Measurements from ENCODE around the gene DDX4. TPM values are rescaled to one million over a fixed set of nuclear protein-coding genes. Genes with fewer than 3 reads are reported as not detected.

The DDX4 gene
- total RNA-seq, 1 experiment from 2014 or later: not detected

GRCh38 chr5:55714749-55715148 lies 23.1 kb upstream of the DDX4 start:
- intact Hi-C loops (cut with micrococcal nuclease): loop anchor here (5.0 kb wide), 2 partner anchors 208 to 488 kb away; no protein-coding TSS in a partner anchor
- no peaks in the 10 kb centered on the region for H3K27me3 ChIP-seq (ENCODE audit: insufficient read depth, low read length)
- H3K9ac ChIP-seq (ENCODE audit: low read length): no peak overlapping the region
- no peaks in the 10 kb centered on the region for H4K20me1 ChIP-seq (ENCODE audit: insufficient read depth)
- ChIA-PET RAD21 (ENCODE audit: low non-redundant PET in 1 of 2, low total read pairs in 2 of 2, uncharacterized antibody in 2 of 2, unreplicated experiment in 2 of 2) (no interaction called here), CTCF (no interaction called here), POLR2A (no interaction called here)
- no peaks in the 10 kb centered on the region for H3K79me2 ChIP-seq (ENCODE audit: insufficient read depth, low read length)
- H3K9me2 ChIP-seq (ENCODE audit: insufficient read depth): no peaks in the 10 kb centered on the region
- no peak overlapping the region for H3K4me2 ChIP-seq (ENCODE audit: low read length)
- DNase-seq (ENCODE audit: low read depth, low spot score): no peak
- no peak overlapping the region for H2AFZ ChIP-seq (ENCODE audit: low read depth, low read length, poor library complexity, severe bottlenecking)
- H3K4me1 ChIP-seq (ENCODE audit: control insufficient read depth in 1 of 2, insufficient read depth in 2 of 2, low read length in 2 of 2): peaks cover 6 to 14% of the 10 kb centered on the region in 2 experiments; a peak in 2 of 4 replicates
- H3K36me3 ChIP-seq (ENCODE audit: control insufficient read depth in 1 of 2, insufficient read depth in 2 of 2, low read length in 2 of 2): no peaks in the 10 kb centered on the region
- no peak for TF ChIP-seq SIN3A (IDR thresholded peaks at IDR 0.05; ENCODE audit: low read depth)
- TF ChIP-seq EZH2 (IDR thresholded peaks at IDR 0.05): no peak
- TF ChIP-seq FOSL1 (IDR thresholded peaks at IDR 0.05; ENCODE audit: low read depth): no peak
- TF ChIP-seq RAD21 (IDR thresholded peaks at IDR 0.05; ENCODE audit: low read depth): no peak
- TF ChIP-seq YY1 (IDR thresholded peaks at IDR 0.05; ENCODE audit: extremely low read depth, insufficient replicate concordance, low read depth, low read length): no peak
- no peak for TF ChIP-seq MAX (IDR thresholded peaks at IDR 0.05)
- TF ChIP-seq REST (IDR thresholded peaks at IDR 0.05; ENCODE audit: low read depth): no peak
- no peak for TF ChIP-seq ELF1 (IDR thresholded peaks at IDR 0.05; ENCODE audit: borderline replicate concordance, low read depth)
- TF ChIP-seq POLR2A (IDR thresholded peaks at IDR 0.05; ENCODE audit: borderline replicate concordance, extremely low read depth, insufficient read depth, insufficient read length): no peak
- TF ChIP-seq CTCF (IDR thresholded peaks at IDR 0.05 in 2 of 3, conservative IDR thresholded peaks at IDR 0.05 in 1 of 3; ENCODE audit: borderline replicate concordance in 1 of 3, insufficient read depth in 1 of 3, low read depth in 2 of 3, low read length in 2 of 3): no peak
- TF ChIP-seq CEBPB (IDR thresholded peaks at IDR 0.05; ENCODE audit: low read depth): no peak
- TF ChIP-seq TCF7L2 (IDR thresholded peaks at IDR 0.05; ENCODE audit: borderline replicate concordance, extremely low read depth, insufficient read depth, insufficient read length): no peak
- TF ChIP-seq ZNF274 (IDR thresholded peaks at IDR 0.05; ENCODE audit: low read depth, low read length): no peak
- TF ChIP-seq SRF (IDR thresholded peaks at IDR 0.05; ENCODE audit: low read depth): no peak
- TF ChIP-seq EGR1 (IDR thresholded peaks at IDR 0.05; ENCODE audit: low read depth): no peak
- no peak for TF ChIP-seq ZBTB33 (IDR thresholded peaks at IDR 0.05; ENCODE audit: extremely low read depth, insufficient replicate concordance, low read length)
- TF ChIP-seq ZFX (IDR thresholded peaks at IDR 0.05): no peak
- no peak for TF ChIP-seq EZH2phosphoT487 (IDR thresholded peaks at IDR 0.05; ENCODE audit: borderline replicate concordance)
- no TSS peak for BruUV-seq (replicated peaks)
- H3K4me3 ChIP-seq (replicated peaks in 1 of 2; ENCODE audit: low read depth in 1 of 2, low read length in 2 of 2): no peak overlapping the region
- no peak for ATAC-seq
- H3K9me3 ChIP-seq (ENCODE audit: control insufficient read depth in 1 of 2, insufficient read depth in 1 of 2, low read depth in 1 of 2, low read length in 2 of 2): no peaks in the 10 kb centered on the region
- H3K27ac ChIP-seq (ENCODE audit: low read depth, low read length): no peak overlapping the region

Measured in HCT116 (cell line).